ENCODE data around the gene BRINP2. TPM values are rescaled to one million over a fixed set of nuclear protein-coding genes. Genes with fewer than 3 reads are reported as not detected.

The BRINP2 gene
- total RNA-seq, 1 donor = not detected

DNA sequence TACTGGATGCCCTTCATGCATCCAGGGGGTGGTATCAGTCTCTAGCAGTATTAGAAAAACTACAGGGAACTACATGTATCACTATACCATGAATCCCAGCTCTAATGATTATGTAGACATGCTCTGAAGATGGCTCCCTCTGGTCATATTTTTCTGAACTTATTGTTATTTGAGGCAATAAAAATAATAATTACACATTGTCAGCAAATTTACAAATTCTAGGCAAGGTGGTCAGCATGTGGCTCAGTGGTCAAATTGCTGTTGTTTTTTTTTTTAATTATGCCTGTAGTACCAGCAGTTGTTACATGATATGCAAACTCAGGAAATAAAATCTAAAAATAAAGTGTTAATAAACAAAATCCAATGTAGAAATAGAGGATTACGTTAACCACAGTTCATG lies 28.7 kb upstream of the BRINP2 start:
- TF ChIP-seq, protein P1, sequence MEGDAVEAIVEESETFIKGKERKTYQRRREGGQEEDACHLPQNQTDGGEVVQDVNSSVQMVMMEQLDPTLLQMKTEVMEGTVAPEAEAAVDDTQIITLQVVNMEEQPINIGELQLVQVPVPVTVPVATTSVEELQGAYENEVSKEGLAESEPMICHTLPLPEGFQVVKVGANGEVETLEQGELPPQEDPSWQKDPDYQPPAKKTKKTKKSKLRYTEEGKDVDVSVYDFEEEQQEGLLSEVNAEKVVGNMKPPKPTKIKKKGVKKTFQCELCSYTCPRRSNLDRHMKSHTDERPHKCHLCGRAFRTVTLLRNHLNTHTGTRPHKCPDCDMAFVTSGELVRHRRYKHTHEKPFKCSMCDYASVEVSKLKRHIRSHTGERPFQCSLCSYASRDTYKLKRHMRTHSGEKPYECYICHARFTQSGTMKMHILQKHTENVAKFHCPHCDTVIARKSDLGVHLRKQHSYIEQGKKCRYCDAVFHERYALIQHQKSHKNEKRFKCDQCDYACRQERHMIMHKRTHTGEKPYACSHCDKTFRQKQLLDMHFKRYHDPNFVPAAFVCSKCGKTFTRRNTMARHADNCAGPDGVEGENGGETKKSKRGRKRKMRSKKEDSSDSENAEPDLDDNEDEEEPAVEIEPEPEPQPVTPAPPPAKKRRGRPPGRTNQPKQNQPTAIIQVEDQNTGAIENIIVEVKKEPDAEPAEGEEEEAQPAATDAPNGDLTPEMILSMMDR (IDR thresholded peaks at IDR 0.05; ENCODE audit: insufficient read depth, low read depth, low read length) = no peak

GRCh38 chr1:177142791-177143271 lies 27.9 kb upstream of the BRINP2 start:
- no peak for DNase-seq (ENCODE audit: low read depth)

More for the DNA sequence above, 28.7 kb upstream of the BRINP2 start:
- H3K4me3 ChIP-seq (ENCODE audit: low read depth, low read length) = no peak overlapping the region
- DNase-seq (ENCODE audit: low read depth) = no peak

DNA sequence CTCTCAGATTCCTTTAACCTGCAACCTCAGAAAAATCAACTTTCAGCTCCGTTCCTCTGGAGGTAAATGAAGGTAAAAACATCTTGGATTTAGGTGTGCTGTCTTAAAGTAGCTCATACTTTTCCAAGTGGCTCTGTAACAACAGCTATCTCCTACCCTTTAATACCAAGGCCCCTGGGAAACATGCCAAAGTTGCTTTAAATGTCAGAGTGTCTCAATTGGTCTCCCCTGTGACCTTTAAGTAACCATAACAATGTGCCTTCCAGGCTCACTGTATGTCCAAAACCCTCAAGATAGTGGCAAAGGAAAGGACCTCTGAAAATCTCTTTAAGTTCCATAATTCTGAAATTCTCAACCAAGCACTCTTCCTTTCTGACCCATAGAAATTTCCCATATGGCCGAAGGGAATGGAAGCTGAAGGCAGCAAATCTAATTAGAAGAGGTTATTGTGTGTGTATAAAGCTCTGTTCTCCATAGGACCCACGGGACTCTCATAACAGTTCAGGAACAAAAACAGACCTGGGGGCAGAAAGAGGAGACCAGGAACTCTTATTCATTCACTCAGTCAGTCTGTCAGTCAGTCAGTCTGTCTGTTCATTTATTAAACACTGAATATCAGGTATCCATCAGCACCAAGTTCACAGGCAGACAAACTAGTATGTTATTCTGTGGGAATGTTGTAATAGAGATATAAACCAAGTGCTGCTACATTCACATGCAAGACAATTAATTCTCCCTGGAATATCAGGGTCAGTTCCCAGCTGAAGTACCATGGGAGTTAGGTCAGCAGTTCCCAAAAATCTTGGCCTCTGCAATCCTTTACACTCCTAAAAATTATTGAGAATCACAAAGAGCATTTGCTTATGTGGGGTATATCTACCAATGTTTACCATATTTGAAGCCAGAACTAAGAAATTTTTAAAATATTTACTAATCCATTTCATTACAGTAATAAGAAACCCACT lies 25.4 kb upstream of the BRINP2 start:
- DNase-seq (ENCODE audit: low read depth) = no peak
- TF ChIP-seq, protein P1 (IDR thresholded peaks at IDR 0.05; ENCODE audit: insufficient read depth, low read depth, low read length) = no peak
- H3K4me3 ChIP-seq (ENCODE audit: low read depth, low read length) = no peak overlapping the region

More at GRCh38 chr1:177142791-177143271, 27.9 kb upstream of the BRINP2 start:
- H3K4me3 ChIP-seq (ENCODE audit: low read depth, low read length) = no peak overlapping the region
- TF ChIP-seq, protein P1 (IDR thresholded peaks at IDR 0.05; ENCODE audit: insufficient read depth, low read depth, low read length) = no peak

DNA sequence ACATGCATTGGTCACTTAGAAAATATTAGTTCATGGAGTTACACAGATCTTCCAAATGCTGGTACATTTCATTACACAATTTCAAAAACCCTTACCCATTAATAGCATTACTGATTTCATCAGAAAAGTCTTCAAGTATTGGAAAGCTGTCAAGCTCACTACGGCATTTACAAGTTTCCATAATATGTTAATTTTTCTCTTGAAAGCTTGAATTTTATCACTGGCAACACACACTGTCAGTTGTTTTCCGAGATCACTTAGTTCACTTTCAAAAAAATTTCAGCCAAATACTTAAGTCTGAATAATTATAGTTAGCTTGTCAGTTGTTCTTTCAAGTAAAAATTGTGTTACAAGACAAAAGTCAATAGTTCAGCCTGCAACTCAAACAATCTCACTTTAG lies 24.3 kb upstream of the BRINP2 start:
- no peak for DNase-seq (ENCODE audit: low read depth)
- no peak overlapping the region for H3K4me3 ChIP-seq (ENCODE audit: low read depth, low read length)
- TF ChIP-seq, protein P1 (IDR thresholded peaks at IDR 0.05; ENCODE audit: insufficient read depth, low read depth, low read length) = no peak

DNA sequence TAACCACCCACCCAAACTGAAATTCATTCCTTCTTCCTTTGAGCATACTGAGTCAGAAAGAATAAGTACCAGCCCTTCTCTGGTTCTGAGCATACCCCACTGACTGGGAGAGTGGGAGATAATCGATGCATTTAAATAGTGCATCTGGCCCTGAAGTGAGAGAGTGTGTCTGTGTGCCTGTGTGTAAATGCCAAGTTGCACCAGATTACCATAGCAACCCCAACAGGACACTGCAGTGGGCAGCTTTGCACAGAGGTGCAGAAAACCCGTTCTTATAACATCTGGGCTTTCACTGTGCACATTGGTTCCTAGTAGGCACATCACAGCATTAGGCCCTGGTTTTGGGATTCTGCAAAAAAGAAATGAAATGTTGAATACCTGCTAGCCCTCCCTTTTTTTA lies 8.5 kb upstream of the BRINP2 start:
- no peak for DNase-seq (ENCODE audit: low read depth)
- no peak overlapping the region for H3K4me3 ChIP-seq (ENCODE audit: low read depth, low read length)
- TF ChIP-seq, protein P1 (IDR thresholded peaks at IDR 0.05; ENCODE audit: insufficient read depth, low read depth, low read length) = no peak

DNA sequence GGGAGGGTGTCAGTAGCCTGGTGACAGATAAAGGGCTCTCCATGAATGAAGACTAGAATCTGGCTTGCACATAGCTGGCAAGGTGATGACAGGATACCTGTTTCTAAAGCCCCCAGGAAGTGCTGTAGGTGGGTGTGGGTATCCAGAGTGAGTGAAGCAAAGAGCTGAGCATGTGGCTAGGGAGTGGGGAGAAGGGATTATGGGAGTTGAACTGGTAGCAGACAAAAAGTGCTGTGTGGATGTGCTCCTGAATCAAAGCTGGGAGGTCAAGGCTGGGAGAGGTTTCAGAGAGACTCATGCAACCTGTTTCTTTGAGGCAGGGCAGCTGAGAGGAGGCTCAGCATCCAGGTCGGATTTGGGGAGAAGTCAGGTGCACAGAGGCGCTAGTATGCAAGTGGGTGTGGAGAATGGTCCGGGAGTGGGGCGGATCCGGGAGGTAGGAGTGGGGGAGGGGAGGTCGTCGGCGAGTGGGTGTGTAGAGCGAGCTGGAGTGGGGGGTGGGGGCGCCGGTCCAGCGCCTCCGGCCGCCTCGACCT lies 6.8 kb upstream of the BRINP2 start:
- H3K4me3 ChIP-seq (ENCODE audit: low read depth, low read length) = no peak overlapping the region
- no peak for DNase-seq (ENCODE audit: low read depth)
- TF ChIP-seq, protein P1 (IDR thresholded peaks at IDR 0.05; ENCODE audit: insufficient read depth, low read depth, low read length) = no peak

All from fibroblast of villous mesenchyme (primary cell).